Left cardiac atrium (tissue), 4 donors: ENCODE data around the gene S100A12. TPM values are rescaled to one million over a fixed set of nuclear protein-coding genes. Genes with fewer than 3 reads are reported as not detected.

Source experiments
- ATAC-seq, 2 donors: fragments of 200-7000 bp; cut with Tn5 transposase; one replicate each; pipeline ENCODE4 v1.9.1; 2020; ENCODE audit warnings: mild to moderate bottlenecking in 2 of 2, moderate library complexity in 2 of 2
- DNase-seq: peaks from one replicate; pipeline ENCODE4 v3.0.0-alpha.2; 2020
- intact Hi-C, 2 donors: fragments of 100-400 bp; cut with DNase I; formaldehyde crosslinking; loops; one replicate each; pipeline versions ENCODE4 v1.14.1 to v1.15.1; 2022 to 2023
- total RNA-seq, 2 donors: library from RNA; stranded (reverse); fragmentation: NEBNext Ultra II Directional; extraction: Animal tissue kit (Norgen Biotek cat#: 25700); gene quantifications; one replicate each; pipeline ENCODE4 v1.2.1, GENCODE V29; 2021
- donor health status: DM: no; HTN: yes; CAD: no.
- donor health status: DM: no; HTN: yes; CAD: no; lungs with severe emphysema.
- donor health status: DM: yes; HTN: yes; CAD: no.
- donor health status: Dilated cardiomyopathy.

The S100A12 gene
- total RNA-seq, 2 donors from 2014 or later, result 5.2 to 8.8 TPM

DNA sequence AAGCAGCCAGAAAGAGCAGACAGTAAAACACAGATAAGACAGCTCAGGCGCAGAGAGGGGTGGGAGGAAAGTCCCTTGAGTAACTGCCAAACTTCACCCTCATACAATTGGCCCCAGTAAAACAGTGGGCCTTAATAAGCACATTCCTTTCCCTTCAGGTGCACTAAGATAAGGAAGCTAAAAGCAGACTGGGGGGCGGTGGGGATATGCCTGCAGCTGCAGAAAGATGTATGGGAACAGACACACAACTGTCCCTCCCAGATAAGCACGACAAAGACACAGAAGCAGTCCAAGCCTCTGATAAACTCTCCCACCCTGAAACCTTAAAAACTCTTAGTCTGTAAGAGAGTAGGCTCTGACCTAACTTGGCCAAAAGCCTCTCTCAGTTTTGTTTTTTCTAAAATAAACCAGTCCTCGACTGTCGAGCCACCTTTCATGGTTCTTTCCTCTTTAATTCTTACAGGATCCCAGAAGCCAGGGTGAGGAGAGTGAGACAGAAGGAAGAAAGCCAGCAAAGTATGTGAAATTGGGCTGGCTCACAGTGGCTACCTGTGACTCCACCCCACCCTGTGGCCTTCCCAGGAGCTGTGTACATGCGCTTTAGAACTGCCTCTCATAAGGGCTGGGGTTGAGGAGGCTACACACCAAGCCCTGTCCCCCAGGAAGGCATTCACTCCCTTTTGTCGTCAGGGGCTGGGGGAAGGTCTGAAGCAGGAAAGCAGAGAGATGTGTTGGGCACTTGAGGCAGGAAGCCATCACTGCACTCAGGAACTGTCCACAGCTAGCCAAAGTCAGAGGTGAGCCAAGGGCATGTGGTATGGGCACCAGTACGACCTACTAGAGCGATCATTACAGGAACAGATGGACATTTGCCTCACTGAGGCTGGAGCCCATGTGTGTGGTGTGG, 31.4 kb downstream of the S100A12 start:
- ATAC-seq (no peak), DNase-seq (no peak)
- intact Hi-C loops, result no loop called here

GRCh38 chr1:153343040-153343681, 32.3 kb downstream of the S100A12 start:
- no peak for ATAC-seq
- intact Hi-C loops, result no loop called here

GRCh38 chr1:153342178-153342577, 33.2 kb downstream of the S100A12 start:
- intact Hi-C loops, result no loop called here
- ATAC-seq (no peak), DNase-seq (no peak)

More at GRCh38 chr1:153343040-153343681, 32.3 kb downstream of the S100A12 start:
- no peak for DNase-seq

DNA sequence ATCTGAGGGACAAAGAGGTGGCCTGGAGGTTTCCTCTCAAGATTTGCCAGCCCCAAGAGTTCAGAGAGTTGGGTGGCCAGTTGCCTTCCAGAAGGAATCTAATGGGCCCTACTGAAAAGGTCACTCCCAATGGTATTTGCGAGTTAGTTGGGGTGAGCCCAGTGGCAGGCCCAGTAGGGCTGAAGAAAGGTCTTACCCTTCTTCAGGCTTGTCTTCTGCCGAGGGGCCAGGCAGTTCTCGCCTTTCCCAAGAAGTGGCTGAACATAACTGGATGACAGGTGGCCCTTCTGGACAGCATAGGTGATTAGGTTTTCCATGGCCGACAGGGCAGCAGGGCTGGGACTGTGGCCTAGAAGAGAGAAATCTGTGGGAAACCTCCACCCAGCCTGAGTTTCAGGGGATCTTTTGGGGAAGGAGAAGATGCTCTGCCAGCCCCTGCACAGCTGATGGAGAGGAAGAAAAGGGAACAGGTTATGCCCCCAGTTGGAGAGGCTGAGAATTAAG, 33.9 kb downstream of the S100A12 start:
- ATAC-seq, result no peak
- no peak for DNase-seq
- intact Hi-C loops, result no loop called here

GRCh38 chr1:153340356-153340755, 35.1 kb downstream of the S100A12 start:
- DNase-seq (no peak), ATAC-seq (no peak)
- intact Hi-C loops, result no loop called here

GRCh38 chr1:153339802-153340201, 35.6 kb downstream of the S100A12 start:
- DNase-seq (no peak), ATAC-seq (no peak)
- intact Hi-C loops, result no loop called here

DNA sequence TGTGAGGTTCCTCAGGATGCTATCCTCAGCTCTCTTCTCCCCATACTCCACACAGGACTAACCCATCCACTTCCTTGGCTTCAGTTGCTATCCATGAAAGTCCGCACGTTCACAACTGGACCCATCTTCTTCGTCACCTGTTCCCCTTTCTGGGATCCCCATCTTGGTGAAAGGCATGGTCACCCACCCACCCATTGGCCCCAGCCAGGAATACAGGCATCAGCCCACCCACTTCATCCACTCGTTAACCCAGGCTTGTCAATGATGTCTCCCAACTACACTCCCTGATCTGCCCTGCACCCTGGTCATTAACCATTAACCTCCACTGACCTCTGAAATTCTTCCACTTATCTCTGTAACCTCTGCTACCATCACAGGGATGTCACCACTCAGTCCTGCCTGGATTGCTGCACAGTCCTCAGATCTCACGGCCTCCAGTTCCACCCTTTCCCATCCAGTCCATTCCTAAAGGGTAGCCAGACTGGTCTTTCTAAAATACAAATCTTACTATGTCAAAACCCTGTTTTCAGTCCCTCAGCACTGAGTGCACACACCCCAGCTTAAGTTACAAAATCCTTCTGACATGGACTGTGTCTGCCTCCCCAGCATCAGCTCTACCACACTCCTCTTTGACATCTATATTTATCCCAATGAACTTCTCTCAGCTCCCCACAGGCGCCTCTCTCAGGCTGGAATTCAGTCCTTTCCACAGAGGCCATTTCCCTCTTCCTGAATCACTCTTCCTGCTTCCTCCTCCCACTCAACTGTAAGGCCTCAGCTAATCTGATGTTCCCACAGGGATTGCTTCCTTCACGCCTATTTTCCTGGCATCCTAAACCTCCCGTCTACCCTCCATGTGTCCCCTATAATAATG, 37.2 kb downstream of the S100A12 start:
- intact Hi-C loops, result no loop called here
- no peak for ATAC-seq
- DNase-seq, result no peak

GRCh38 chr1:153336650-153337049, 38.8 kb downstream of the S100A12 start:
- DNase-seq (no peak), ATAC-seq (no peak)
- intact Hi-C loops, result no loop called here

DNA sequence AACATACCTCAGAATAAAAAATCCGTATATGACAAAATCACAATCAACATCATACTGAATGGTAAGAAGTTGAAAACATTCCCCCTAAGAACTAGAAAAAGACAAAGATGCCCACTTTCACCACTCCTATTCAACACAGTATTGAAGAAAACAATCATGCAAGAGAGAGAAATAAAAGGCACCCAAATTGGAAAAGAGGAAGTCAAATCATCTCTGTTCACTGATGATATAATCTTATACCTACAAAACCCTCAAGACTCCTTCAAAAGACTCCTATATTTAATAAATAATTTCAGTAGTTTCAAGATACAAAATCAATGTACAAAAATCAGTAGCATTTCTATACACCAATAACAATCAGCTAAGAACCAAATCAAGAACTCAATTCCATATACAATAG, 41.5 kb downstream of the S100A12 start:
- ATAC-seq (no peak), DNase-seq (no peak)
- intact Hi-C loops, result no loop called here

DNA sequence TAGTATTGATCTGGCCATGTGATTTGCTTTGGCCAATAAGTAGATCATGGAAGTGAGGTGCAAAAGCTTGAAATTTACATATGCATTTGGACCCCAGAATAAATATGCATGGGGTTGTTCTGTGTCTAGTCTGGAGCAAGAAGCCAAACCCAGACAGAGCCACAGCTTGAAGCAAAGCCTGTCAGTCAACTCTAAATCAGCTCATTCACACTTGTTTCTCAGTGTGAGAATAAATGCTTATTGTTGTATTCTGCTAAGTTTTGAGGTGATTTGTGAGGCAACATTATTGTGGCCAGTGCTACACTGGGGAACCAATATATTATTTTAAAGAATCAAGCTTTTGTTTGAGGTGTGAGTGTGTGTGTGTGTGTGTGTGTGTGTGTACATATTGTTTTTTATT, 50.5 kb downstream of the S100A12 start:
- no peak for DNase-seq
- no peak for ATAC-seq
- intact Hi-C loops, result no loop called here

Other genes with a start within 250 kb of the S100A12 start
- gene SPRR2G, start 224.7 kb downstream of the S100A12 start, total RNA-seq, result not detected
- not detected for gene LELP1, start 172.2 kb downstream of the S100A12 start, total RNA-seq
- not detected for gene PRR9, start 158.0 kb downstream of the S100A12 start, total RNA-seq
- not detected for gene LORICRIN, start 115.9 kb downstream of the S100A12 start, total RNA-seq
- not detected for gene PGLYRP3, start 62.7 kb downstream of the S100A12 start, total RNA-seq
- gene PGLYRP4, start 26.8 kb downstream of the S100A12 start, total RNA-seq, result not detected
- gene S100A9, start 17.8 kb downstream of the S100A12 start, total RNA-seq, result 100 to 1,000 TPM; 184 to 529 TPM
- 100 to 1,000 TPM; 112 to 201 TPM for gene S100A8, start 15.5 kb upstream of the S100A12 start, total RNA-seq
- not detected for gene S100A7A, start 40.9 kb upstream of the S100A12 start, total RNA-seq
- gene S100A7, start 85.0 kb upstream of the S100A12 start, total RNA-seq, result not detected
- 100 to 1,000 TPM; 449 to 518 TPM for gene S100A6, start 160.4 kb upstream of the S100A12 start, total RNA-seq
- gene S100A5, start 165.3 kb upstream of the S100A12 start, total RNA-seq, result not detected
- 100 to 1,000 TPM; 206 to 332 TPM for gene S100A4, start 170.2 kb upstream of the S100A12 start, total RNA-seq
- 1 to 10 TPM in 1 of 2 donors, under 1 TPM in 1; 0.77 to 3.3 TPM for gene S100A3, start 173.6 kb upstream of the S100A12 start, total RNA-seq
- under 1 TPM in 1 of 2 donors, not detected in 1; 0.84 TPM for gene S100A2, start 190.2 kb upstream of the S100A12 start, total RNA-seq
- 10 to 100 TPM; 48.2 to 64.7 TPM for gene S100A16, start 237.5 kb upstream of the S100A12 start, total RNA-seq
- gene S100A14, start 240.7 kb upstream of the S100A12 start, total RNA-seq, result 1 to 10 TPM; 1.8 to 5.8 TPM